ENCODE data around the gene VSTM2B. TPM values are rescaled to one million over a fixed set of nuclear protein-coding genes. Genes with fewer than 3 reads are reported as not detected.
"Not testable (repeated sequence)": the region's sequence is repeated elsewhere in the genome, so short reads cannot be mapped to it uniquely, and the experiment has no call there.

The VSTM2B gene
- total RNA-seq, 1 experiment from 2014 or later: not detected

DNA sequence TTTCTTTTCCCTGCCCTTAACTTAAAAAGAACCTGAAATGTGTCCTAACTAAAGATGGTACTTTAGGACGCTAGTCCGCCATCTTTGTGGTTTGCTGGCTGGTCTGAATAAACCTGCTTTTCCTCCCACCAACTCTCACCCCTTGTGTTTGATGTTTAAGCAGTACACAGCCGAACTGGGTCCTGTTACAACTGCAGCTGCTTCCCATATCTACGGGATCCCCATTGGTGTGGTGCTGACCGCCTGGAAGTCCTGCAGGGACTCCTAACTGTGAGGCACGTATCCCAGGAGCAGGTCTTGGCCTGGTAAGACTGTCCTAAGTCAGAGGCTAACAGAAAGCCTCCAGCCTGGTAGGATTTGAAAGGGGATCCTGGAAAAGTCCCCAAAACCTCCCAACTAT is 40.9 kb upstream of the VSTM2B start:
- no peak for DNase-seq (ENCODE audit: low spot score)
- H3K9me3 ChIP-seq (ENCODE audit: low read depth, low read length, poor library complexity, severe bottlenecking): peaks cover 9% of the 10 kb centered on the region
- POLR2A ChIA-PET (ENCODE audit: low non-redundant PET): no interaction called here
- intact Hi-C loops (cut with micrococcal nuclease; ENCODE audit: unreplicated experiment): no loop called here
- BruUV-seq (replicated peaks): no TSS peak
- CTCF ChIA-PET: no interaction called here
- no peaks in the 10 kb centered on the region for H3K36me3 ChIP-seq (ENCODE audit: insufficient read depth, low read length, poor library complexity, severe bottlenecking)
- no peaks in the 10 kb centered on the region for H3K4me1 ChIP-seq (ENCODE audit: insufficient read depth, low read length, poor library complexity, severe bottlenecking)
- H3K4me3 ChIP-seq (ENCODE audit: low read depth, low read length, poor library complexity, severe bottlenecking): no peak overlapping the region
- TF ChIP-seq, protein P1, sequence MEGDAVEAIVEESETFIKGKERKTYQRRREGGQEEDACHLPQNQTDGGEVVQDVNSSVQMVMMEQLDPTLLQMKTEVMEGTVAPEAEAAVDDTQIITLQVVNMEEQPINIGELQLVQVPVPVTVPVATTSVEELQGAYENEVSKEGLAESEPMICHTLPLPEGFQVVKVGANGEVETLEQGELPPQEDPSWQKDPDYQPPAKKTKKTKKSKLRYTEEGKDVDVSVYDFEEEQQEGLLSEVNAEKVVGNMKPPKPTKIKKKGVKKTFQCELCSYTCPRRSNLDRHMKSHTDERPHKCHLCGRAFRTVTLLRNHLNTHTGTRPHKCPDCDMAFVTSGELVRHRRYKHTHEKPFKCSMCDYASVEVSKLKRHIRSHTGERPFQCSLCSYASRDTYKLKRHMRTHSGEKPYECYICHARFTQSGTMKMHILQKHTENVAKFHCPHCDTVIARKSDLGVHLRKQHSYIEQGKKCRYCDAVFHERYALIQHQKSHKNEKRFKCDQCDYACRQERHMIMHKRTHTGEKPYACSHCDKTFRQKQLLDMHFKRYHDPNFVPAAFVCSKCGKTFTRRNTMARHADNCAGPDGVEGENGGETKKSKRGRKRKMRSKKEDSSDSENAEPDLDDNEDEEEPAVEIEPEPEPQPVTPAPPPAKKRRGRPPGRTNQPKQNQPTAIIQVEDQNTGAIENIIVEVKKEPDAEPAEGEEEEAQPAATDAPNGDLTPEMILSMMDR (conservative IDR thresholded peaks at IDR 0.05; ENCODE audit: low read depth, low read length): no peak
- TF ChIP-seq EZH2 (IDR thresholded peaks at IDR 0.05; ENCODE audit: borderline replicate concordance, low read depth, low read length, poor library complexity, severe bottlenecking): no peak
- H3K27me3 ChIP-seq (replicated peaks; ENCODE audit: insufficient read depth, low read depth, low read length, poor library complexity): no peaks in the 10 kb centered on the region
- H3K27ac ChIP-seq (ENCODE audit: low read depth, low read length, poor library complexity, severe bottlenecking): no peak overlapping the region

DNA sequence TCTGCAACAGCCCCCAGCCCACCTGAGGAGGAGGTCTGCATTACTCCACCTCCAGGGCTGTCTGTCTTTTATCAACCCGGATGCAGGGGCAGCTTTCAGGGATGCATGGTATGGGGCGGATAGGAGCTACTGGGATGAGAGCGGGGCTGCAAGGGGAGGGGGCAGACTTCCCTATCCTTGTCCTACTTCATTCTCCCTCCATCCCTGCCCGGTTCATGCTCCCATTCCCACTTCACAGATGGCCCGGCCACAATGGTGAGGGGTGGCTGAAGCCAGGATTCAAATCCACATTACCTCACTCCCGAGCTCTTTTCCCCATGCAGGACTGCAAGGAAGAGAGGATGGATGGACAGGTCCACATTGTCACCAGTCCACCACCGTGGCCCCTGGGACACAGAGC is 40.5 kb upstream of the VSTM2B start:
- H3K9me3 ChIP-seq (ENCODE audit: low read depth, low read length, poor library complexity, severe bottlenecking): peaks cover 9% of the 10 kb centered on the region
- H3K27me3 ChIP-seq (replicated peaks; ENCODE audit: insufficient read depth, low read depth, low read length, poor library complexity): no peaks in the 10 kb centered on the region
- intact Hi-C loops (cut with micrococcal nuclease; ENCODE audit: unreplicated experiment): no loop called here
- no TSS peak for BruUV-seq (replicated peaks)
- no peak for DNase-seq (ENCODE audit: low spot score)
- H3K36me3 ChIP-seq (ENCODE audit: insufficient read depth, low read length, poor library complexity, severe bottlenecking): no peaks in the 10 kb centered on the region
- no peaks in the 10 kb centered on the region for H3K4me1 ChIP-seq (ENCODE audit: insufficient read depth, low read length, poor library complexity, severe bottlenecking)
- POLR2A ChIA-PET (ENCODE audit: low non-redundant PET): no interaction called here
- H3K4me3 ChIP-seq (ENCODE audit: low read depth, low read length, poor library complexity, severe bottlenecking): no peak overlapping the region
- TF ChIP-seq, protein P1 (conservative IDR thresholded peaks at IDR 0.05; ENCODE audit: low read depth, low read length): no peak
- no peak for TF ChIP-seq EZH2 (IDR thresholded peaks at IDR 0.05; ENCODE audit: borderline replicate concordance, low read depth, low read length, poor library complexity, severe bottlenecking)
- no peak overlapping the region for H3K27ac ChIP-seq (ENCODE audit: low read depth, low read length, poor library complexity, severe bottlenecking)
- CTCF ChIA-PET: no interaction called here

DNA sequence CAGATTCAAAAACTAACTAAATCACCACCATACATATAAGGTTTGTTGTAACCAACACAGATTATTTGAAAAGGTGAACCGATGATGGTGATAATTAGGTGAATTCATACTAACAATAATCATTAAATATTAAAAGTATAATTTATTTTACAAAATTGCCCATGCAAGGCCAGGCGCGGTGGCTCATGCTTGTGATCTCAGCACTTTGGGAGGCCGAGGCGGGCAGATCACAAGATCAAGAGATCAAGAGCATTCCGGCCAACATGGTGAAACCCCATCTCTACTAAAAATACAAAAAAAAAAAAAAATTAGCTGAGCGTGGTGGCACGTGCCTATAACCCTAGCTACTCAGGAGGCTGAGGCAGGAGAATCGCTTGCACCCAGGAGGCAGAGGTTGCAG is 38.8 kb upstream of the VSTM2B start:
- H3K4me1 ChIP-seq (ENCODE audit: insufficient read depth, low read length, poor library complexity, severe bottlenecking); H3K27me3 ChIP-seq (replicated peaks; ENCODE audit: insufficient read depth, low read depth, low read length, poor library complexity); H3K27ac ChIP-seq (ENCODE audit: low read depth, low read length, poor library complexity, severe bottlenecking); intact Hi-C loops (cut with micrococcal nuclease; ENCODE audit: unreplicated experiment); H3K36me3 ChIP-seq (ENCODE audit: insufficient read depth, low read length, poor library complexity, severe bottlenecking); H3K4me3 ChIP-seq (ENCODE audit: low read depth, low read length, poor library complexity, severe bottlenecking); CTCF ChIA-PET; DNase-seq (ENCODE audit: low spot score); BruUV-seq (replicated peaks); POLR2A ChIA-PET (ENCODE audit: low non-redundant PET); H3K9me3 ChIP-seq (ENCODE audit: low read depth, low read length, poor library complexity, severe bottlenecking): not testable (repeated sequence)

DNA sequence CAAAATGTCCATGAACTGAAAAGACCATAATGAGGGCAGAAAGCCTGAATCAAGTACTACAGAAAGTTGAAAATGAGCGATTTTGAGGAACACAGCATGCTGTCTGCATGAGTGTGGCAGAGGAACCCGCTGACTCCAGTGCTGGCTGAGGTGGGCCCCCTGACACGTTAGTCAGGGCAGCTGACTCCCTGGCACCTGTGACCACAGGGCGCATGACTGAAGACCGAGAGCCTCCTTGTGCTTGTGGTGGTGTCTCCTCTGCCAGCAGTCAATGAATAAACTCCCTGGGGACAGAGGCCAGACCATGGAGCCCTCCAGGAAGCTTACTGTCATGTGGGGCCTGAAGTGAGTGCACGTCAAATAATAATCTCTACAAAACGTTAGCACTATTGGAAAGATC is 38.4 kb upstream of the VSTM2B start:
- CTCF ChIA-PET: no interaction called here
- TF ChIP-seq, protein P1 (conservative IDR thresholded peaks at IDR 0.05; ENCODE audit: low read depth, low read length): no peak
- no peak for TF ChIP-seq EZH2 (IDR thresholded peaks at IDR 0.05; ENCODE audit: borderline replicate concordance, low read depth, low read length, poor library complexity, severe bottlenecking)
- Histone ChIP-seq H3K4me1 (ENCODE audit: insufficient read depth, low read length, poor library complexity, severe bottlenecking) (no peaks in the 10 kb centered on the region), H3K36me3 (ENCODE audit: insufficient read depth, low read length, poor library complexity, severe bottlenecking) (no peaks in the 10 kb centered on the region), H3K4me3 (ENCODE audit: low read depth, low read length, poor library complexity, severe bottlenecking) (no peak overlapping the region), H3K9me3 (ENCODE audit: low read depth, low read length, poor library complexity, severe bottlenecking) (no peaks in the 10 kb centered on the region), H3K27me3 (replicated peaks; ENCODE audit: insufficient read depth, low read depth, low read length, poor library complexity) (peaks cover 7% of the 10 kb centered on the region), H3K27ac (ENCODE audit: low read depth, low read length, poor library complexity, severe bottlenecking) (no peak overlapping the region)
- no peak for DNase-seq (ENCODE audit: low spot score)
- intact Hi-C loops (cut with micrococcal nuclease; ENCODE audit: unreplicated experiment): no loop called here
- POLR2A ChIA-PET (ENCODE audit: low non-redundant PET): no interaction called here
- no TSS peak for BruUV-seq (replicated peaks)
